ENCODE measurements around the gene MOB3B. TPM values are rescaled to one million over a fixed set of nuclear protein-coding genes. Genes with fewer than 3 reads are reported as not detected.
A peak's percentile ranks its signal among the peaks of the same experiment; 100 is the strongest.

MOB3B gene
- total RNA-seq: 1 to 10 TPM in 1 of 2 donors, under 1 TPM in 1; 0.85 to 2.9 TPM

GRCh38 chr9:27529316-27530278 lies at the start of gene MOB3B:
Gene MOB3B (minus strand): TSS chr9:27529814. CDS start chr9:27455550, 74,264 bp downstream.
- Histone ChIP-seq H3K9me3 (no peaks in the 10 kb centered on the region), H3K27me3 (no peaks in the 10 kb centered on the region), H3K4me1 (peaks cover 0 to 15% of the 10 kb centered on the region in 2 donors), H3K36me3 (no peaks in the 10 kb centered on the region), H3K4me3 (peak within 1 kb of the TSS; percentile 68 to 74), H3K27ac (peak within 1 kb of the TSS; percentile 69 to 84)
- peak; percentile 83 for DNase-seq (ENCODE audit: low spot score)
- TF ChIP-seq CTCF (IDR thresholded peaks at IDR 0.05): peak; percentile 91 to 99

- peaks cover 0 to 33% of the 10 kb centered on the region in 2 donors for H3K4me1 ChIP-seq
- no peaks in the 10 kb centered on the region for H3K27me3 ChIP-seq
- TF ChIP-seq CTCF (IDR thresholded peaks at IDR 0.05): no peak
- DNase-seq (ENCODE audit: low spot score): peak; percentile 100
- peak overlapping the region; percentile 82 to 87 for H3K4me3 ChIP-seq
- peak overlapping the region; percentile 98 to 99 for H3K27ac ChIP-seq
- no peaks in the 10 kb centered on the region for H3K36me3 ChIP-seq
- H3K9me3 ChIP-seq: no peaks in the 10 kb centered on the region
Observed at GRCh38 chr9:27573634-27574590, 44.3 kb upstream of the MOB3B start.

- DNase-seq (ENCODE audit: low spot score): peak; percentile 65
- H3K4me1 ChIP-seq: peaks cover 0 to 33% of the 10 kb centered on the region in 2 donors
- no peaks in the 10 kb centered on the region for H3K27me3 ChIP-seq
- peak within 1 kb of the TSS; percentile 82 to 87 for H3K4me3 ChIP-seq
- no peaks in the 10 kb centered on the region for H3K9me3 ChIP-seq
- peak within 1 kb of the TSS; percentile 98 to 99 for H3K27ac ChIP-seq
- TF ChIP-seq CTCF (IDR thresholded peaks at IDR 0.05): no peak
- no peaks in the 10 kb centered on the region for H3K36me3 ChIP-seq
Observed at GRCh38 chr9:27572918-27573633, 43.5 kb upstream of the MOB3B start, which contains the start of gene C9orf72. Gene C9orf72 (minus strand): TSS chr9:27573481. CDS start chr9:27567120, 6,361 bp downstream.

DNA sequence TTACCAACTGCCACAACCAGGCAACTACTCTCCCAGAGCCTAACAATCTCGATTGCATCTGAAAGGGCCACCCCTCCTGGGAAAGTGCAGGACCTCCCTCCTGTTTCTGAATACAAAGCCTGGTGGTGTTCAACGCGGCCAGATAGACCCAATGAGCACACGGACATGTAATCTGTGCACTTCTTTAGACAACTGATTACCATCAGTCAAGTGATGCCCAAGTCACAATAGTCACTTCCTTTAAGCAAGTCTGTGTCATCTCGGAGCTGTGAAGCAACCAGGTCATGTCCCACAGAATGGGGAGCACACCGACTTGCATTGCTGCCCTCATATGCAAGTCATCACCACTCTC lies 42.9 kb upstream of the MOB3B start:
- peaks cover 0 to 33% of the 10 kb centered on the region in 2 donors for H3K4me1 ChIP-seq
- peak; percentile 84 for DNase-seq (ENCODE audit: low spot score)

More for the DNA sequence above, 42.9 kb upstream of the MOB3B start:
- no peak for TF ChIP-seq CTCF (IDR thresholded peaks at IDR 0.05)
- Histone ChIP-seq H3K27ac (peak overlapping the region; percentile 98 to 99), H3K9me3 (no peaks in the 10 kb centered on the region), H3K4me3 (peak overlapping the region; percentile 82 to 87), H3K36me3 (no peaks in the 10 kb centered on the region), H3K27me3 (no peaks in the 10 kb centered on the region)

Measured in right atrium auricular region (tissue), 2 donors.